ENCODE measurements around the gene ERO1A. TPM values are rescaled to one million over a fixed set of nuclear protein-coding genes. Genes with fewer than 3 reads are reported as not detected.

The ERO1A gene
- total RNA-seq, 2 experiments from 2014 or later, result 87.4 to 90.4 TPM

GRCh38 chr14:52723514-52724359, 28.4 kb upstream of the ERO1A start:
- H3K36me3 Mint-ChIP-seq (ENCODE audit: low read depth), result peaks cover 33% of the 10 kb centered on the region

GRCh38 chr14:52716155-52716554, 20.8 kb upstream of the ERO1A start:
- no peak for DNase-seq
- Mint-ChIP-seq H3K27ac (no peak overlapping the region), H3K9me3 (no peaks in the 10 kb centered on the region), H3K4me1 (ENCODE audit: low read depth) (peaks cover 15% of the 10 kb centered on the region), H3K27me3 (ENCODE audit: low read depth) (no peaks in the 10 kb centered on the region), H3K4me3 (no peak overlapping the region), H3K36me3 (ENCODE audit: low read depth) (peaks cover 42% of the 10 kb centered on the region)
- CTCF ChIA-PET, result interaction anchor here (1.2 kb wide), 1 partner anchor 26 kb away, joined by 3 read pairs; no protein-coding TSS in a partner anchor
- intact Hi-C loops (cut with micrococcal nuclease), result no loop called here

More at GRCh38 chr14:52723514-52724359, 28.4 kb upstream of the ERO1A start:
- no peak for DNase-seq
- Mint-ChIP-seq H3K27ac (peak overlapping the region; percentile 44), H3K4me3 (no peak overlapping the region), H3K4me1 (ENCODE audit: low read depth) (peaks cover 28% of the 10 kb centered on the region), H3K27me3 (ENCODE audit: low read depth) (no peaks in the 10 kb centered on the region), H3K9me3 (no peaks in the 10 kb centered on the region)
- intact Hi-C loops (cut with micrococcal nuclease), result no loop called here
- CTCF ChIA-PET, result no interaction called here

GRCh38 chr14:52711666-52712065, 16.3 kb upstream of the ERO1A start:
- CTCF ChIA-PET, result interaction anchor here (0.6 kb wide), 1 partner anchor 412 kb away, joined by 7 read pairs; no protein-coding TSS in a partner anchor
- Mint-ChIP-seq H3K4me1 (ENCODE audit: low read depth) (peaks cover 43% of the 10 kb centered on the region), H3K9me3 (no peaks in the 10 kb centered on the region), H3K27ac (peak overlapping the region; percentile 25), H3K27me3 (ENCODE audit: low read depth) (no peaks in the 10 kb centered on the region), H3K4me3 (no peak overlapping the region), H3K36me3 (ENCODE audit: low read depth) (peaks cover 54% of the 10 kb centered on the region)
- DNase-seq, result no peak
- intact Hi-C loops (cut with micrococcal nuclease), result no loop called here

- CTCF ChIA-PET, result interaction anchor here (0.7 to 1.0 kb wide), 2 partner anchors 18 to 1475 kb away, joined by 3 read pairs; no protein-coding TSS in a partner anchor
Measured at GRCh38 chr14:52706724-52707706, 11.7 kb upstream of the ERO1A start, which contains the start of gene PSMC6. Gene PSMC6, plus strand, starts transcription at chr14:52707200. Its CDS starts 20 bp downstream, at chr14:52707220.

GRCh38 chr14:52706286-52706685, 10.9 kb upstream of the ERO1A start:
- peak; percentile 65 for DNase-seq
- peaks cover 47% of the 10 kb centered on the region for H3K4me1 Mint-ChIP-seq (ENCODE audit: low read depth)
- H3K4me3 Mint-ChIP-seq, result peak overlapping the region; percentile 100
- H3K9me3 Mint-ChIP-seq, result no peaks in the 10 kb centered on the region
- intact Hi-C loops (cut with micrococcal nuclease), result loop anchor here (2.0 kb wide), 1 partner anchor 213 kb away; no protein-coding TSS in a partner anchor
- CTCF ChIA-PET, result no interaction called here
- peaks cover 25% of the 10 kb centered on the region for H3K36me3 Mint-ChIP-seq (ENCODE audit: low read depth)
- H3K27ac Mint-ChIP-seq, result peak overlapping the region; percentile 97
- no peaks in the 10 kb centered on the region for H3K27me3 Mint-ChIP-seq (ENCODE audit: low read depth)

More at GRCh38 chr14:52706724-52707706, 11.7 kb upstream of the ERO1A start, which contains the start of gene PSMC6:
- peak; percentile 97 for DNase-seq
- H3K36me3 Mint-ChIP-seq (ENCODE audit: low read depth), result peaks cover 26% of the 10 kb centered on the region
- peaks cover 47% of the 10 kb centered on the region for H3K4me1 Mint-ChIP-seq (ENCODE audit: low read depth)
- peak within 1 kb of the TSS; percentile 100 for H3K4me3 Mint-ChIP-seq
- intact Hi-C loops (cut with micrococcal nuclease), result loop anchor here (1.0 to 2.0 kb wide), 8 partner anchors 13 to 1689 kb away; partner anchors contain the start of genes DDHD1, GNPNAT1, GPR137C and STYX
- no peaks in the 10 kb centered on the region for H3K27me3 Mint-ChIP-seq (ENCODE audit: low read depth)
- no peaks in the 10 kb centered on the region for H3K9me3 Mint-ChIP-seq
- peak within 1 kb of the TSS; percentile 97 for H3K27ac Mint-ChIP-seq

- CTCF ChIA-PET, result interaction anchor here (0.7 to 1.0 kb wide), 2 partner anchors 25 to 453 kb away, joined by 3 read pairs; no protein-coding TSS in a partner anchor
- DNase-seq, result no peak
- Mint-ChIP-seq H3K4me3 (no peak overlapping the region), H3K4me1 (ENCODE audit: low read depth) (peaks cover 30% of the 10 kb centered on the region), H3K27ac (no peak overlapping the region), H3K36me3 (ENCODE audit: low read depth) (peaks cover 10% of the 10 kb centered on the region), H3K9me3 (no peaks in the 10 kb centered on the region), H3K27me3 (ENCODE audit: low read depth) (no peaks in the 10 kb centered on the region)
- intact Hi-C loops (cut with micrococcal nuclease), result no loop called here
Measured at GRCh38 chr14:52703664-52704063, 8.3 kb upstream of the ERO1A start.

GRCh38 chr14:52703225-52703624, 7.9 kb upstream of the ERO1A start:
- CTCF ChIA-PET, result no interaction called here
- H3K4me3 Mint-ChIP-seq, result no peak overlapping the region
- H3K36me3 Mint-ChIP-seq (ENCODE audit: low read depth), result peaks cover 7% of the 10 kb centered on the region
- no peak for DNase-seq
- H3K4me1 Mint-ChIP-seq (ENCODE audit: low read depth), result peaks cover 26% of the 10 kb centered on the region
- no peak overlapping the region for H3K27ac Mint-ChIP-seq
- H3K27me3 Mint-ChIP-seq (ENCODE audit: low read depth), result no peaks in the 10 kb centered on the region
- intact Hi-C loops (cut with micrococcal nuclease), result no loop called here
- H3K9me3 Mint-ChIP-seq, result no peaks in the 10 kb centered on the region

- Mint-ChIP-seq H3K4me1 (ENCODE audit: low read depth) (peaks cover 11% of the 10 kb centered on the region), H3K27ac (no peak overlapping the region), H3K4me3 (no peak overlapping the region), H3K36me3 (ENCODE audit: low read depth) (no peaks in the 10 kb centered on the region), H3K9me3 (no peaks in the 10 kb centered on the region), H3K27me3 (ENCODE audit: low read depth) (no peaks in the 10 kb centered on the region)
- intact Hi-C loops (cut with micrococcal nuclease), result no loop called here
- CTCF ChIA-PET, result no interaction called here
- no peak for DNase-seq
Measured at GRCh38 chr14:52701223-52701622, 5.9 kb upstream of the ERO1A start.

GRCh38 chr14:52700701-52701172, 5.4 kb upstream of the ERO1A start:
- Mint-ChIP-seq H3K4me3 (no peak overlapping the region), H3K4me1 (ENCODE audit: low read depth) (peaks cover 7% of the 10 kb centered on the region), H3K9me3 (no peaks in the 10 kb centered on the region), H3K27ac (no peak overlapping the region), H3K27me3 (ENCODE audit: low read depth) (no peaks in the 10 kb centered on the region), H3K36me3 (ENCODE audit: low read depth) (no peaks in the 10 kb centered on the region)
- no peak for DNase-seq
- intact Hi-C loops (cut with micrococcal nuclease), result no loop called here
- CTCF ChIA-PET, result no interaction called here

- CTCF ChIA-PET, result no interaction called here
- H3K36me3 Mint-ChIP-seq (ENCODE audit: low read depth), result peaks cover 17% of the 10 kb centered on the region
- peak; percentile 77 for DNase-seq
- H3K9me3 Mint-ChIP-seq, result no peaks in the 10 kb centered on the region
- H3K27me3 Mint-ChIP-seq (ENCODE audit: low read depth), result no peaks in the 10 kb centered on the region
- peak overlapping the region; percentile 99 for H3K27ac Mint-ChIP-seq
- H3K4me3 Mint-ChIP-seq, result peak overlapping the region; percentile 99
- intact Hi-C loops (cut with micrococcal nuclease), result loop anchor here (1.0 to 10.0 kb wide), 6 partner anchors 12 to 700 kb away; partner anchors contain the start of genes GNPNAT1, GPR137C, PSMC6 and STYX
- peaks cover 37% of the 10 kb centered on the region for H3K4me1 Mint-ChIP-seq (ENCODE audit: low read depth)
Measured at GRCh38 chr14:52694761-52695480, 437 bp downstream of the ERO1A start.

- Mint-ChIP-seq H3K4me1 (ENCODE audit: low read depth) (peaks cover 46% of the 10 kb centered on the region), H3K36me3 (ENCODE audit: low read depth) (peaks cover 17% of the 10 kb centered on the region), H3K9me3 (no peaks in the 10 kb centered on the region), H3K27ac (no peak overlapping the region), H3K27me3 (ENCODE audit: low read depth) (no peaks in the 10 kb centered on the region), H3K4me3 (peak overlapping the region; percentile 60)
- intact Hi-C loops (cut with micrococcal nuclease), result loop anchor here (10.0 kb wide), 1 partner anchor 699 kb away; no protein-coding TSS in a partner anchor
- no peak for DNase-seq
- CTCF ChIA-PET, result interaction anchor here (0.7 kb wide), 1 partner anchor 15 kb away, joined by 3 read pairs; no protein-coding TSS in a partner anchor
Measured at GRCh38 chr14:52693532-52693931, 1.8 kb downstream of the ERO1A start.

Data from activated naive CD4-positive, alpha-beta T cell treated with anti-CD3 and anti-CD28 coated beads for 36 hours (primary cell).